Caco-2 (cell line): ENCODE data around the gene CCDC97. TPM values are rescaled to one million over a fixed set of nuclear protein-coding genes. Genes with fewer than 3 reads are reported as not detected.

Source experiments
- Bru-seq: library from RNA; stranded (reverse); fragments of 400-500 nt; gene quantifications from one replicate; lab custom pipeline; 2021; lab: Mats Ljungman, UMichigan
- BruChase-seq, 2 experiments: library from RNA; stranded (reverse); fragments of 400-500 nt; gene quantifications; one replicate each; lab custom pipeline; 2021; lab: Mats Ljungman, UMichigan
- BruUV-seq: library from RNA; stranded (reverse); fragments of 400-500 nt; replicated peaks from 2 replicates; lab custom pipeline; 2021; lab: Mats Ljungman, UMichigan
- CTCF ChIA-PET: fragments of 300-600 bp; sonication (Branson Sonifier 250); formaldehyde crosslinking; loops from one replicate; lab custom pipeline; 2022; ENCODE audit warnings: antibody characterized with exemption; lab: Charles Lee
- POLR2A ChIA-PET: fragments of 300-600 bp; sonication (Branson Sonifier 250); formaldehyde crosslinking; loops from one replicate; lab custom pipeline; 2022; ENCODE audit warnings: antibody characterized with exemption; lab: Charles Lee
- DNase-seq, 2 experiments: peaks; one replicate each; pipeline versions ENCODE4 v3.0.0 to v3.0.0-alpha.2; 2020 to 2022
- H3K27me3 ChIP-seq: replicated peaks from 2 replicates; pipeline ENCODE4 v1.6.0; 2011; ENCODE audit warnings: low read length; ENCODE audit not compliant: control insufficient read depth, insufficient read depth
- H3K36me3 ChIP-seq: 2 replicates; pipeline ENCODE4 v1.5.1; 2011; ENCODE audit warnings: low read length; ENCODE audit not compliant: control insufficient read depth, insufficient read depth
- H3K4me1 ChIP-seq: fragments of 250-450 bp; sonication (Bioruptor Pico); 2 replicates; pipeline ENCODE4 v1.5.1; 2020; ENCODE audit warnings: mild to moderate bottlenecking
- H3K4me3 ChIP-seq: 2 replicates; pipeline ENCODE4 v1.5.1; 2011; ENCODE audit warnings: low read depth, mild to moderate bottlenecking, control low read depth, low read length
- H3K9me3 ChIP-seq: fragments of 250-450 bp; sonication (Bioruptor Pico); 2 replicates; pipeline ENCODE4 v1.5.1; 2020; ENCODE audit warnings: mild to moderate bottlenecking, moderate library complexity
- H3K27ac Mint-ChIP-seq: one replicate; pipeline ENCODE4 v1.8.0; 2022; ENCODE audit warnings: mixed read lengths; ENCODE audit not compliant: unreplicated experiment
- H3K27me3 Mint-ChIP-seq: one replicate; pipeline ENCODE4 v1.8.0; 2022; ENCODE audit warnings: mixed read lengths; ENCODE audit not compliant: insufficient read depth, unreplicated experiment
- H3K36me3 Mint-ChIP-seq: one replicate; pipeline ENCODE4 v1.8.0; 2022; ENCODE audit warnings: mild to moderate bottlenecking, mixed read lengths; ENCODE audit not compliant: insufficient read depth, unreplicated experiment
- H3K4me1 Mint-ChIP-seq: one replicate; pipeline ENCODE4 v1.8.0; 2022; ENCODE audit warnings: low read depth, mixed read lengths; ENCODE audit not compliant: unreplicated experiment
- H3K4me3 Mint-ChIP-seq: one replicate; pipeline ENCODE4 v1.8.0; 2022; ENCODE audit warnings: mild to moderate bottlenecking, moderate library complexity, mixed read lengths; ENCODE audit not compliant: unreplicated experiment
- H3K9me3 Mint-ChIP-seq: one replicate; pipeline ENCODE4 v1.8.0; 2022; ENCODE audit warnings: mixed read lengths; ENCODE audit not compliant: unreplicated experiment
- intact Hi-C: fragments of 100-400 bp; cut with micrococcal nuclease; formaldehyde crosslinking; loops from one replicate; pipeline ENCODE4 v1.10.0; 2022; ENCODE audit not compliant: unreplicated experiment
- long read RNA-seq: library from polyadenylated mRNA; stranded (forward); transcript quantifications from one replicate; pipeline ENCODE4 v2.0.0, GENCODE V29; 2022
- total RNA-seq: library from RNA; stranded (reverse); gene quantifications from 2 replicates; pipeline ENCODE4 v1.2.3, GENCODE V29; 2022
- TF ChIP-seq, protein P1 (sequence below), 2 experiments: fragments of 200-600 bp in 1 of 2; IDR thresholded peaks; 1 replicate in 1 of 2; 2 replicates in 1 of 2; pipeline versions ENCODE4 v1.5.1 to v1.8.0; 2011 to 2022; ENCODE audit warnings: antibody characterized with exemption in 1 of 2, control low read depth in 1 of 2, inconsistent platforms in 1 of 2, low read depth in 1 of 2, low read length in 1 of 2, mild to moderate bottlenecking in 1 of 2, moderate library complexity in 1 of 2; ENCODE audit not compliant: insufficient read depth in 1 of 2, severe bottlenecking in 1 of 2, unreplicated experiment in 1 of 2

CCDC97 gene
- total RNA-seq, result 47.1 and 47.8 TPM in 2 replicates
- percentile 73 among the genes with signal in this experiment for Bru-seq, nascent RNA
- percentile 81 among the genes with signal in this experiment for BruChase-seq, experiment 1, labeled RNA remaining after a 2-hour chase
- BruChase-seq, experiment 2, labeled RNA remaining after a 6-hour chase, result percentile 80 among the genes with signal in this experiment
- long read RNA-seq, transcript CCDC97-201 (5 exons, 3,322 nt), result major isoform, 36 of 71 reads
- long read RNA-seq, partial matches to known transcripts, result 4 of 71 reads
- long read RNA-seq, other reads (novel, unspliced or antisense), result 31 of 71 reads

DNA sequence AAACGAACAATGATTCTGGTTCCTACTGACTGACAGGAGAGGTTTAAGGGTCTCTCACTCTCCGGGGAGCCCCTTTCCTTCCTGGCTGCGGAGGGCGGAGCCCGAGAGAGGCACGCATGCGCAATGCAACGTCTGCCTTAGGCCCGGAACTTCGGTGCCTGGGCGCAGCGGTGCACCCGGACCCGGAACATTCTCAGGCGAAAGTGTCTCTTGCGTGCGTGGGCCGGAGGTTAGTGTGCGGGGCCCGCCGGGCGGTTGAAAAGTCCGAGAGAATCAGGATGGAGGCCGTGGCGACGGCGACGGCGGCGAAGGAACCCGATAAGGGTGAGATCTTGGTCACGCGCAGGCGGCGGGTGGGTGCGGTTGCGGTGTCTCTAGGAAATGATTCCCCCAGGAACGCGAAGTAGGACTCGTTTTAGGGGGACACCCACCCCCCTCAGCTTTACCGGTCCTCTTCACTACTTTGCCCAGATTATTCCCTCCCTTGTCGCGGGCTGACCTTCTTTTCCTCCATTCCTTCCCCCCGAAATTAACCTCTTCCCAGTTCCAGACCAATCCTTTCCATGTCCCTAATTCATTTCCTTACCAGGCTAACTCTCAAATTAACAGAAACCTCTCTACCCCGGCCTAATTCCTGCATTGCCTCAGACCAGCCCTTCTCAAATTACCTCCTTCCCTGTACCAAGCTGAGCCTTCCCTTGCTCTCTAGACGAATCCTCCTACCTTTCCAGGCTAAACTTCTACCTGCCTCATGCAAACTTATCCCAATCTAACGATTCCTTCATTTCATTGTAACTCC lies at the start of gene CCDC97:
TSS of gene CCDC97 (plus strand) at position 140 of the 799 bp plus-strand sequence. CDS start at position 279, 139 bp downstream.
- H3K36me3 Mint-ChIP-seq, result peaks cover 77% of the 10 kb centered on the region
- H3K4me3 ChIP-seq, result peak within 1 kb of the TSS; percentile 64
- CTCF ChIA-PET, result interaction anchor here (0.5 to 1.1 kb wide), 3 partner anchors 11 to 55 kb away, joined by 3 to 4 read pairs (median 3); no protein-coding TSS in a partner anchor
- TF ChIP-seq, protein P1, sequence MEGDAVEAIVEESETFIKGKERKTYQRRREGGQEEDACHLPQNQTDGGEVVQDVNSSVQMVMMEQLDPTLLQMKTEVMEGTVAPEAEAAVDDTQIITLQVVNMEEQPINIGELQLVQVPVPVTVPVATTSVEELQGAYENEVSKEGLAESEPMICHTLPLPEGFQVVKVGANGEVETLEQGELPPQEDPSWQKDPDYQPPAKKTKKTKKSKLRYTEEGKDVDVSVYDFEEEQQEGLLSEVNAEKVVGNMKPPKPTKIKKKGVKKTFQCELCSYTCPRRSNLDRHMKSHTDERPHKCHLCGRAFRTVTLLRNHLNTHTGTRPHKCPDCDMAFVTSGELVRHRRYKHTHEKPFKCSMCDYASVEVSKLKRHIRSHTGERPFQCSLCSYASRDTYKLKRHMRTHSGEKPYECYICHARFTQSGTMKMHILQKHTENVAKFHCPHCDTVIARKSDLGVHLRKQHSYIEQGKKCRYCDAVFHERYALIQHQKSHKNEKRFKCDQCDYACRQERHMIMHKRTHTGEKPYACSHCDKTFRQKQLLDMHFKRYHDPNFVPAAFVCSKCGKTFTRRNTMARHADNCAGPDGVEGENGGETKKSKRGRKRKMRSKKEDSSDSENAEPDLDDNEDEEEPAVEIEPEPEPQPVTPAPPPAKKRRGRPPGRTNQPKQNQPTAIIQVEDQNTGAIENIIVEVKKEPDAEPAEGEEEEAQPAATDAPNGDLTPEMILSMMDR (IDR thresholded peaks at IDR 0.05; ENCODE audit: insufficient read depth in 1 of 2, low read depth in 1 of 2, low read length in 1 of 2, severe bottlenecking in 1 of 2, unreplicated experiment in 1 of 2), result no peak
- intact Hi-C loops, result loop anchor here (1.0 kb wide), 1 partner anchor 43 kb away; the partner anchor contains the start of gene TGFB1
- H3K4me1 ChIP-seq, result peaks cover 17% of the 10 kb centered on the region
- H3K36me3 ChIP-seq, result 0 out of 2 replicates have a peak, but pooled peaks cover 2% of the 10 kb centered on the region
- no peaks in the 10 kb centered on the region for H3K9me3 Mint-ChIP-seq
- H3K4me1 Mint-ChIP-seq, result peaks cover 7% of the 10 kb centered on the region
- DNase-seq, result peak; percentile 86 to 90
- POLR2A ChIA-PET, result interaction anchor here (0.6 kb wide), 1 partner anchor 69 kb away, joined by 4 read pairs; no protein-coding TSS in a partner anchor
- H3K27me3 ChIP-seq, result no peaks in the 10 kb centered on the region
- BruUV-seq, result TSS peak; percentile 55
- H3K9me3 ChIP-seq, result no peaks in the 10 kb centered on the region
- H3K27ac Mint-ChIP-seq, result peak within 1 kb of the TSS; percentile 95
- peak within 1 kb of the TSS; percentile 92 for H3K4me3 Mint-ChIP-seq
- H3K27me3 Mint-ChIP-seq, result no peaks in the 10 kb centered on the region

DNA sequence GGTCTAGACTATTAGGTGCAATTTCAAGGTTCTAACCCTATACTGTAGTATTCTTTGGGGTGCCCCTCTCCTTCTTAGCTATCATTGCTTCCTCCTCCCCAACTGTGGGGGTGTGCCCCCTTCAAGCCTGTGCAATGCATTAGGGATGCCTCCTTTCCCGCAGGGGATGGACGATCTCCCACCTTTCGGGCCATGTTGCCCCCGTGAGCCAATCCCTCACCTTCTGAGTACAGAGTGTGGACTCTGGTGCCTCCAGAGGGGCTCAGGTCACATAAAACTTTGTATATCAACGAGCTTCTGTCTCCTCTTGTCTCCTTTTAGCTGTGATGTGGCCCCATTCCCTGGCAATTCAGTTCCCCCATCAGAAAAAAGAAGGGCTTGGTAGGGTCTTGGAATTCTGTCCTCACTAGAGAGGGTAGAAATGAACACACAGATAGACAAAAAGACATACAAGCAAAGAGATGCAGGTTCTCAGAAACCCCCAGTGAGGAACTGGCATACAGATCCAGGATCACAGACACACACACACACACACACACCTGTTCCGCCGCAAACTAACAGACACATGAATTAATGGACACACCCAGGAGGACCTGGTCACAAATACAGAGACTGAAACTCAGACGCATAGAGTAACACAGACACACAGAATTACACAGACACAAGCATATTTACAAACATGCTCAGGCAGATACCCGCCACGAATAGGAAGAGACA lies 48.3 kb upstream of the CCDC97 start:
- Histone ChIP-seq H3K36me3 (no peaks in the 10 kb centered on the region), H3K4me1 (peaks cover 10% of the 10 kb centered on the region), H3K4me3 (peak overlapping the region; percentile 56), H3K27me3 (no peaks in the 10 kb centered on the region), H3K9me3 (no peaks in the 10 kb centered on the region)
- no TSS peak for BruUV-seq
- H3K27me3 Mint-ChIP-seq, result no peaks in the 10 kb centered on the region
- peaks cover 20% of the 10 kb centered on the region for H3K4me1 Mint-ChIP-seq
- intact Hi-C loops, result loop anchor here (1.0 to 2.0 kb wide), 6 partner anchors 47 to 599 kb away; no protein-coding TSS in a partner anchor
- ChIA-PET CTCF (interaction anchor here (0.7 to 3.8 kb wide), 3 partner anchors 41 to 369 kb away, joined by 3 to 118 read pairs (median 5); no protein-coding TSS in a partner anchor), POLR2A (interaction anchor here (0.5 to 1.0 kb wide), 4 partner anchors 31 to 702 kb away, joined by 3 to 12 read pairs (median 5); no protein-coding TSS in a partner anchor)
- H3K27ac Mint-ChIP-seq, result peak overlapping the region; percentile 87
- peaks cover 46% of the 10 kb centered on the region for H3K36me3 Mint-ChIP-seq
- peak overlapping the region; percentile 83 for H3K4me3 Mint-ChIP-seq
- DNase-seq, result no peak
- H3K9me3 Mint-ChIP-seq, result no peaks in the 10 kb centered on the region
- TF ChIP-seq, protein P1 (IDR thresholded peaks at IDR 0.05; ENCODE audit: insufficient read depth in 1 of 2, low read depth in 1 of 2, low read length in 1 of 2, severe bottlenecking in 1 of 2, unreplicated experiment in 1 of 2), result no peak
